EL (cell line): ENCODE data around the gene WBP2.
A peak's percentile ranks its signal among the peaks of the same experiment; 100 is the strongest.

ENCODE experiments used
- DNase-seq: peaks from one replicate; pipeline ENCODE4 v3.0.0-alpha.2; 2016

Gene WBP2

DNA sequence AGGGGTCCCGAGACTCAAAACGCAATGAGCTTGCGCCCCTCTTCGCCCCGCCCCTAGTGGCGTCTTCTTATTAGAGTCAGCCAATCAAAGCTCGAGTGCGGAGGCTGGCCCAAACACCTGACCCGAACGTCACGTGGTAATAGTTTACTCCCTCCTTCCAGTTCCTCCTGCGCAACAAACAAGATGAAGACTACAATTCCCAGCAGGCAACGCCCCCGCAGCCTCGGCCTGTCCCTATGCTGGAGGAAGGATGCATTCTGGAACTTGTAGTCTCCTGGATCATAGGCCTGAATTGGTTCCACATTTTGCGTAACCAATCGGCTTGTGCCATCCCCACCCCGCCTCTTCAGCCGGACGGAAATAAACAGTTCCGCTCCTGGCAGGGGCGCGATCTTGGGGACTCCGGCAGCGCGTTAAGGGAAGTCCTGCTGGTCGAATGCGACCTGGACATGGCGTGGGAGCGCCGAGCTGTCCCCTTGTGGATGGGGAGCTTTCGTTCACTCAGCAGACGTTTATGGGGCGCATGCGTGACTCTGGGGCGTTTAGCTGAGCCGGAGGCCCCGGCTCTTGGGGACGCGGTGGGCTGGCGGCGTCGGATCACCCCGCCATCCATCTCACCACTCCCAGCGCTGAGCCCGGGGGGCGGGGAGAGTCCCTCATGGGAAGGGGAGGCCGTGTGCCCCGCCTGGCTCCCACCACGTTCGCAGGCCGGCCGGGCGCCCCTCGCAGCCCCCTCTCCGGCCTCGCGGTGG, at the start of gene WBP2:
Gene WBP2, minus strand, starts transcription at position 26 of the 752 bp plus-strand sequence. CDS start 38 bp downstream, outside the sequence.
- DNase-seq: peak; percentile 100

DNA sequence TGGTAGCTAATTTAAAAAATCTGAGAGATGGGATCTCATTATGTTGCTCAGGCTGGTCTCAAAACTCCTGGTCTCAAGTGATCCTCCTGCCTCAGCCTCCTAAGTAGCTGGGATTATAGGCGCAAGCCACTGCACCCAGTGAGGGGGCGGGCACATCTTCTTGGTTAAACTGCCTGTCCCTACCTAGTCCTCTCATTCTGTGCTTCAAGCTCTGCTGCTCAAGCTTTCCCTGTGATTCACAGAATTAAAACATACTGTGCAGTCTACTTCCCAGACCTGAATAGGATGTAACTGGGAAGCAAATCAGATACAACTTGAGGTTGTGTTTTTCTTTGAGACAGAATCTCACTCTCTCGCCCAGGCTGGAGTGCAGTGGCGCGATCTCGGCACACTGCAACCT, 47.3 kb upstream of the WBP2 start:
- no peak for DNase-seq

DNA sequence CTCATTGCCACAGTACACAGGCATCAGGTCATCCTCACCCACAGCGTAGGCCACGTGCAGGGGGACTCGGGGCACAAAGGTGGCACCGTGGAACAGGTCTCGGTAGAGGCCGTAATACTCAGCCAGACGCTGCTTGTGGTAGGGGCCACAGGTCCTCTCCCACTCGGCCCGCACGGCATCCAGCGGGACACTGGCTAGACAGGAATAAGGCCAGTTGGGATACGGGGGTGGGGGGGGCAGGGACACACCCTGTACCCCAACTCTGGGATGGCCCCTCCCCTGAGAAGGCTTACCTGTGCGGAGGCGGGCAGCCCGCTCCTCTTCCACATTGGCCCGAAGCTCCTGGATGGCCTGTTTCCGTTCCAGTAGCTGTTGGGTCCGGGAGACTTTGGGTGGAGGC, 46.6 kb upstream of the WBP2 start:
- no peak for DNase-seq

DNA sequence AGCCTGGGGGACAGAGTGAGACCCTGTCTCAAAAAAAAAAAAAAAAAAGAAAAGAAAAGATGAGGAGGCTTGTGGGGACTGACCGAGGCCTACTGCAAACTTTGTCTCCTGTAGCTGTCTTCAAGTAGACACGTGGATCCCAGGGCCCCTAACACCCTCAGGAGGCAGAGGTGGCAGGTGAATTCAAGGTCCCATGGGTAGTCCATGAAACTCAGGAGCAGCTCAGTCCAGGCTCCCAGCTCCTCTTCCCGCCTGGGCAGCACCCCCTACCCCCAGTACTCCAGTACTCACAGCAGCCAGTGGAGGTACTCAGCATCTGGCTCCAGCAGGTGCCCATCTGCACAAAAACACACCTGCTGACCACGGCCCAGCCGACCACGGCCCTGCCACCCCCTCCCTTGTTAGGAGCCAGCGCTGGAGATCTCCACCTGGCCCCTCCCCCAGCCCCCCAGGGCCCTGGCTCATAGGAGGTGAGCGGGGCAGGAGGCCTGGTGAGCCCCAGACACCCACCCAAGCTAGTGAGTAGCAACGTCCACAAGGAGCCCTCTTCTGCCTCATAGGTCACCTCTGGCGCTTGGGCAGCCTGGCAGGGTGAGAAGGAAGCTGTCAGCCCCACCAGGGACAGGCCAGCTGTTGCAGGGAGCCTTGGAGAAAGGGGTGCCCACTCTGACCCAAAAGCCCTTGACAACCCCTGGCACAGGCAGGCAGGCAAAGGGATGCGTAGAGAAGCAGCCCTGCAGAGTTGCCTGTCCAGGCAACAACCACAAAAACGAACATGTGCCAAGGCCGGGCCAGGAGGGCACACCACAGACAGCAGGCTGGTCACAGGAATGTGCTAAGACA, 45.8 kb upstream of the WBP2 start:
- no peak for DNase-seq

DNA sequence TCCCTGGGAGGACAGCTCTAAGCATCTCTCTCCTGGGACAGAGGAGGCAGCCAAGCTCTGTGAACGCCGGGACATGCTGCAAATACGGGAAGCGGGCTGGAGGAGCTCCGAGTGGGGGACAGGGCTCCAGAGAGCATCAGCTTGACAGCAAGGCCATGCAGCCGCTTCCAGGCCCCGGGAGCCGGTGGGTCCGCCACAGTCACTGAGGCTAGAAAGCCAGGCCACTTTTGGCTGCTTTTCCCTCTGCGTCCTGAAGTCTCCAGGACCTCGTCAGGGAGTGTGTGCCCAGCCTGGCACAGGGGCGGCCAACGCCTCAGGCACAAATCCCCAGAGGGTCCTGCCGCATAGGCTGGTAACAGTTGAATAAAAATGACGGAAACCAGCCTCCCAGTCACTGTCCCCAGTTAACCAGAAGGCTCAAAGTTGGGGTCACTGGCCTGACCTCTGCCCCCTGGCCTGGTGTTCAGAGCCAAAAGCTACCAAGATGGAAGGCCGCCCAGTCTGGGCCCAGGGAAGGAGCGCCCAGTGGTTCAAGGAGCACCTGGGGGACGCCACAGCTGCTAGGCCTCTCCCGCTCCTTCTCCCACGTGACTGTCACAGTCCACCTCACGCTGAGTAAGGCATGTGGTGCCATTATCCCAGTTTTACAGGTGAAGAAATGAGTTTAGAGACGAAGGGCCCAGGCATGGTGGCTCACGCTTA, 44.8 kb upstream of the WBP2 start:
- no peak for DNase-seq

DNA sequence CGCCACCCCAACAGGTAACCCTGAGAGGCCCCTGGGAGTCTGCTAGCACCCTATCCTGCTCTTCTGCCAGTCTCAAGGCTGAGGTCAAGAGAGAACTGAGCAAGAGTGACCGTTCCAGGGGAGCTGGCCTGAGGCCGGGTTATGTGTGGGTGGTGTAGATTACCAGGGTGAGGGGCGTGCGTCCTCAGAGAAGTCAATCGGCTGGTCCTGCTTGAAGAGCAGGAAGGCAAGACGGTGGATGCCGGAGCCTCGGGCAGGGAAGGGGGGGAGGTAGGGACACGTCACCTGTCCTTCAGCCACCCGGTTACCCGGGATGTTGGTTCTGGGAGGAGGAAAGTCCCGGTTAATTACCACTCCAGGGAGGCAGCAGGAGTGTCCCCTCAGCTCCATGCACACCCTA, 44.2 kb upstream of the WBP2 start:
- DNase-seq: no peak

DNA sequence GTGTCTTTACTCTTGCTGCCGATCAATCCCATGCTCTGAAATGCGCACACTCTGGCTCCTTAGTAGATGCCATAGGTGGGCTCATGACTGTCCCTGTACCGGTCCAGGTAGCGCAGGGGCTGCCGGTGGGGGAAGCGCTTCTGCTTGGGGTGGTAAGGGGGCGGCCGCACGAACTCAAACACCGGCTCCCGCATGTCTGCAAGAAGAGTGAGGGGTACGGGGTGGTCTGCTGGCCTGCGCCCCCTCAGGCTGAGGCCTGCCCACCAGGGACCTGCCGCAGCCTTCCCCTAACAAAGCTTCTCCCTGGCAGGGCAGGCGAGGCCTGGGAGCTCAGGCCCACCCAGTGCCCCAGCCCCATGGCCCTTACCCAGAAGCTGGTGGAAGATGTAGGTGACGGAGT, 43.7 kb upstream of the WBP2 start:
- no peak for DNase-seq

DNA sequence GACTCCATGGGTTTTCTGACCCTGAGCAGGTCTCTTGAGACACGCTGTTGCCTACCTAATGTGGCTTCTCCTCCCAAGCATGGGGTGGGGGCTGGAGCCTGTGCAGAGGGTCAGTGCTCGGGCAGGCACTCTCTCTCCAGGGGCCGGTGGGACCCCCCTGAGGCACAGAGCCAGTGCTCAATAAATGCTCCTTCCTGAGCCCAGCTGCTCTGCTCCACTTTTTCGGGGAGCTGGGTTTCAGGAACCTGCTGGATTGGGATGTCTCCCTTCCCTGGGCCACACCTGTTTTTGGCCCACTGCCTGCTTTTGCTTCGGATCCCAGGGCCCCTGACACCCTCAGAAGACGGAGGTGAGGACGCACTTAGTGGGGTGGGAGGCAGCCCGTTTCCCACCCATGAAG, 42.9 kb upstream of the WBP2 start:
- no peak for DNase-seq

DNA sequence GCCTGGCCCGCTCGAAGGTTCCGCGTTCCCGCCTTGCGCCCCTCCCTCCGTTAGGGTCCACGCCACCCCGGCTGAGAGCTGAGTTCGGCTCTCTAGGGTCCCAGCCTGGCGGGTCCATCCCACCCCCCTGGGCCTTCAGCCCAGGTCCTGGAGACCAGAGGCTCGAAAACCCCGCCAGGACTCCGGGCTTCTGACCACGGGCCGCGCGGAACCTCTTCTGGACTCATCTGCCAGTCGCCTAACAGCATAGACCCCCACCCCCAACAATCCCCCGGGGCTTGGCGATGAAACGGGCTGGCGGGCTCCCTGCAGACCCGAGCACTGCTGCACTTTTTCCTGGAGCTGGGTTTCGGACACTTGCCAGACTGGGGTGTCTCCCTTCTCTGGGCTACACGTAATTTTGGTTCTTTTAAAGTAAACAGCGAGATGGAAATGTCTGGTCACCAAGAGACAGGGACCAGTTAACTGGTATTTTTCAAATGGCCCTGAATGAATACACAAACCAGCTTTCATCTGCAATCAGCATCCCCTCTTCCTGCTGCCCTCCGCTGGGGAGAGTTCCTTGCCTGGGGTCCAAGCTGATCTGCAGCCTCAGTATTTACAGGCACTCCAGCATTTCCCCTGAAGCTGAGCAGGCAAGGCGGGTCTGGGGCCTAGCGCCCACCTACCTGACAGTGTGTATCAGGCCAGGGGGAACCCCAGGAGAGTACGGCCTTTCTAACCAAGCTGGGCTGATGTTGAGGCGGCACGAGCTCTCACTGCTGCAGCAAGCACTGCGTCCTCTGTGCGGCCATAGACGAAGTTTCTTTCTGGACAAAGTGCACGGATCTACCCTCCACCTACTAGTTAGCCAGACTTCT, 42.3 kb upstream of the WBP2 start:
- DNase-seq: no peak

DNA sequence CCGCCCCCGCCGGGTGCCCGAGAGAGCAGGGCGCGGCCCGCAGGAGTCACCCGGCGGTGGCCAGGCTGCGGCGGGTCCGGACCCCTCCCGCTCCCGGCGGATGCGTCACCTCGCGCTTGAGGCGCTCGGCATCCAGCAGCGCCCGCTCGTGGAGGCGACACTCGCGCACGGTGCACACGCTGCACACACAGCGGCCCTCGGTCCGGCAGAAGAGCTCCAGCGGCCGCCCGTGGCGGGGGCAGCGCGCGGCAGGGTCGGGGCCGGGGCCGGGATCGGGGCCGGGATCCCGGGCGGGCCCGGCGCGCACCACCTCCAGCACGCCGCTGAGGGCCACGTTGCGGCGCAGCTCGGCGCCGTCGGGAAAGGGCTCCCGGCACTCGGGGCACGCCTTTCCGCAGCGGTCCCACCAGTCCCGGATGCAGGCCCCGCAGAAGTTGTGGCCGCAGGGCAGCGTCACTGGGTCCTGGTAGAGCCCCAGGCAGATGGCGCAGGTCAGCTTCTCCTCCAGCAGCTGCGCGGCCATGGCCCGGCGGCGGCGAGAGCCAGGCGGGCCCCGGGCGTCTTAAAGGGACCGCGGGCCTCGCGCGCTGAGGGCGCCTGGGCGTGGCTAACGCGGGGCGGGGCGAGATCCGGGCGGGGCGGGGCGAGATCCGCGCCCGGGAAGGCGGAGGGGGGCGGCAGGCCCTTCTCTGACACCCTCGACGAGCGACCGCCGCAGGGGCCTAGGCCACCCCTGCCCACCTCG, 41.5 kb upstream of the WBP2 start, which contains the start of gene TRIM65:
Gene TRIM65, minus strand, starts transcription at position 537 of the 745 bp plus-strand sequence. Its CDS starts 14 bp downstream, at position 523.
- DNase-seq: peak; percentile 82

DNA sequence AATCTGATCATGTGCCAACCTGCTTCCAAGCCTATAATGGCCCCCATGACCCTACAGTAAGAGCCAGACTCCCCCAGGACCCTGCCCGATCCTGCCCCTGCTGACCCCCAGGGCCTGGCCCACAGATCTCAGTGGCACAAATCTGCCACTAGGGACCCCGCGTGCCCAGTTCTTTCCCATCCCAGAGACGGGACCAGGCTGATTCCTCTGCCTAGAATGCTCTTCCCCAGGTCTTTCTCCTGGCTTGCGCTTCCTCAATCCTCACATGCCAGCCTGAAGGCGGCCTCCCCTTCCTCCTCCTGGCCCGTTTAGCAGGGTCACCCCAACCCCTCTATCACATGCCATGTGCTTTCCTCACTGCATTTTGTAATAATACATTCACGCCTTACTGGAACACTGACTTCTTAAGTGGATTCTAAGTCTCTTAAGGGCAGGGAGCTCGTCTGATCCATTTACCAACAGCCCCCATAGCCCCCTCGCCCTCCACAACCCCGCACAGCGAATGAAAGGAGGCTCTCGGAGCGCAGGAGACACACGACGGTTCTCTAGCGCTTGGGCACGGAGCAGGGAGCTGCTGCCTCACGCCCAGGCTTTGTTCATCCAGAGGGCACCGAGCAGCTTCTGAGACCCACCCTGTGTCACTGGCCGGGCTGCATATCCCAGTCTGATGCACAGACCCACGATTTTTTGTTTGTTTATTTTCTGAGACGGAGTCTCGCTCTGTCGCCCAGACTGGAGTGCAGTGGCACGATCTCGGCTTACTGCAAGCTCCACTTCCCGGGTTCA, 40.4 kb upstream of the WBP2 start:
- DNase-seq: peak; percentile 30

DNA sequence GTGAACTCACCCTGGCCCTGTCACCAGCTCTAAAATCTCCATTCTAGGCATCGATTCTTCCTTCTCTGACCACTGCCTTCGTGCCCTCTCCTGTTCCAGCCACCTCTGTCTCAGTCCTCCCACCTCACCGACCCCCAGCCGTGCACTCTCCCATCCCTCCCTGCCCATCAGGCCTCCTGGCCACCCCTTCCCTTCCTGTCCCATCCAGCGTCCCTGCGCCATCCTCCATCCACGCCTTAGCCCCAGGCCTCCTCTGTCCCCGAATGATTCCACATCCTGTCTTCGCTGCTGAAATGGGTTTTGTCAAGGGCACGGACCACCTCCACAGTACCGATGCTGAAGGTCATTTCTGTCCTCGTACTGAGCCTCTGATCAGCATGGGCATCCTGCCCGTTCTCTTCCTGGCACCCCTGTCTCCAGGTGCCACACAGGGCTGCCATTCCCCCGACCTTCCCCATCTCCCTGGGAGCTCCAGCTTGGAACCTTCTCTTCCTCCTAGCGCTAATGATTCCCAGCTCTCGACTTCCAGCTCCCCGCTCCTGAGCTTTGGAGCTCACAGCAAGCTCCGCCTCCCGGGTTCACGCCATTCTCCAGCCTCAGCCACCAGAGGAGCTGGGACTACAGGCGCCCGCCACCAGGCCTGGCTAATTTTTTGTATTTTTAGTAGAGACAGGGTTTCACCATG, 39.1 kb upstream of the WBP2 start:
- no peak for DNase-seq

DNA sequence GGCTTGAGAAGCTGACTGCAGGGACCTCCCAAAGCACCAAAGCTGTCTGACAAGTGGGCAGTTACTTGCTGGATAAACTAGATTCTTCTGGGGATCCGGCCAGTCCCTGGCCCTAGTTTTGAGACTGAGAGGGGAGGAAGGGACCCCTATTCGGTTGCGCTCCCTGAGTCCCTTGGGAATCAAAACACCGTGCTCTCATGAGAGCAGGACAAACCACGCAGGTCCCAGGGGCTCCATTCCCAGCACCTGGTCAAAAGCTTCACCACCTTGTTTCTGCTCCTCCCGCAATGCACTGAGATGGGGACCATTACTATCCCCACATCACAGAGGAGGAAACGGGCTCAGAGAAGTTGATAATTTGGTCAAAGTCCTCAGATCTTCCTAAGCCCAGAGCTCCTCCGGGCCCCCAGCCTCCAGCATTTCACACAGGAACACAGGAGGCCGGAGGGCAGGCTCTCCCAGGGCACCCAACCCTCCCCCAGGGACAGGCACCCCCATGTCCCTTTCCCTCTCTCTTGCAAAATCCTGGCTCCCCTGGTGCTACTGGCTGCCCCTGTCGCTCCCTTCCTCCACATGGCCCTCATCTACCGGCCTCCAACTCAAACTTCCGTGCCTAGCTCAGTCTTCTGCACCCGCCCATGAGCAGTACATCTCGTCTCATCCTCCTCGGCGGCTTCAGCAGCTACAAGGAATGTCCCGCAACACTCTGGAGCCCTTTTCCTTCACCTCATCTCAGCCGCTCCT, 38.3 kb upstream of the WBP2 start:
- no peak for DNase-seq

DNA sequence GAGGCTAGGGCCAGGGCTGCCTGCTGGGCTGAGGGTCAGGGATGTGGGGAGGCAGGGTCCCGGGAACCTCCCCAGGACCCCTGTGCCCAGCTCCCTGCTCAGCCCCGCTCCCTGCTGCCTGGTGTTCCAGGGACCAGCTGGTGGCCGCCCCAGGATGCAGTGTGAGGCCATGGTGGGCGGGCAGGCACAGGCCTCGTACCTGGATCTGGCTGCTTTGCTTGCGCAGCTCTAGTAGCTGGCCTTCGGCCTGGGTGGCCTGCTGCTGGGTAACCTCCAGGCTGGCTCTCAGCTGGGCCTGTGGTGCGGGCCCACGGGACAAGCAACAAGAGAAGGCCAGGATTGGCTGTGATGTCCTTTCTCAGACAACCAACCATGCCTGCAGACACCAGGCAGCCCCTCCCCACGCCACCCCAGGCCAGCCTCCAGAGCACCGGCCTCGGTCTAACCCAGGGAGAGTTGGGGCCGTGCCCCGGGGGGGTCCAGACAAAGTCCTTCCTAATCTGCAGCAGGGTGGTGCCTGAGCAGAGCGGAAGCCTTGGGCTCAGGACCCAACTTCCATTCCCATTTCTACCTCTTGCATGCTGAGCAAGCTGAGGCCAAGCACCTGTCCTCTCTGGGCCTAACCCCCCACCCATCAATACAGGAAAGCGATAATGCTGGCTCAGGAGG, 37.6 kb upstream of the WBP2 start:
- DNase-seq: no peak

DNA sequence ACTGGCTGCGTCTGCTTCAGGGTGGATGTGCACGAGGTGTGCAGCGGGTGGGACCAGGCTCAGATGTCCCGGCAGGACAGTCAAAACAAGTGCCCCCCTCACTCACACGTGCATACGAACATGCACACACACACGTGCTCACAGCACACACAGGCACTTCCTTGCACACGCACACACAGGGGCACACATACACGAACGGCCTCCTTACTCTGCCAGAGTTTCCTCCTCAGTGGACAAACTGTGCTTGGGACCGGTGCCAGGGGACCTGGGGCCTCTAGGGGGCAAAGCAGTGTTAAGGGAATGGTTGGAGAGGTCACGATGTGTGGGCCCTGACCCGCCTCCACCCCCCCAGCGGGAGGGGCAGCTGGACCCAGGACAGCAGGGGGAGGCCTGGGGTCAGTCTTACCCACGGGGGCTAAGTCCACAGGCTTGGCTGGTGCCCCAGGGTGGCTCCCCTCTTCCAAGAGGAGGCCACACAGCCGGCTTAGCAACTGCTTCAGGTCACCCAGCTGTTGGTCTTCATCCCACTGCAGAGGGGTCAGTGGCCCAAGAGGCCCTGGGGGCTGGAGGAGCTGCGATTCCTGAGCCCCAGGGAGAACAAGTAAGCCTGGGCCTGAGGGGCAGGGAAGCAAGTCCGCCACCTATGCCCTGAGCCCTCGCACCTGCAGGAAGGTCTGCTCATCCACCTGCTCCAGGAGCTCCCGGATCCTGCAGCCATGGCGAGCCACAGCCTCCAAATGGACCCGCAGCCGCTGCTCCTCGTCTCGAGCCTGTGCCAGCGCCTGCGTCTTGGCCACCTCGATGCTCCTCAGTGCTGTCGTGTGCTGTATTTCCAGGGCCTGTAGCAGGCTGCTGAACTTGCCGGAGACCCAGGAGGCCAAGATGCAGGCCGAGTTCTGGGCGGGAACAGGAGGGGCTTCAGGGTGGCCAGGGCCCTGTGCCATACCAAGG, 36.7 kb upstream of the WBP2 start:
- DNase-seq: no peak

DNA sequence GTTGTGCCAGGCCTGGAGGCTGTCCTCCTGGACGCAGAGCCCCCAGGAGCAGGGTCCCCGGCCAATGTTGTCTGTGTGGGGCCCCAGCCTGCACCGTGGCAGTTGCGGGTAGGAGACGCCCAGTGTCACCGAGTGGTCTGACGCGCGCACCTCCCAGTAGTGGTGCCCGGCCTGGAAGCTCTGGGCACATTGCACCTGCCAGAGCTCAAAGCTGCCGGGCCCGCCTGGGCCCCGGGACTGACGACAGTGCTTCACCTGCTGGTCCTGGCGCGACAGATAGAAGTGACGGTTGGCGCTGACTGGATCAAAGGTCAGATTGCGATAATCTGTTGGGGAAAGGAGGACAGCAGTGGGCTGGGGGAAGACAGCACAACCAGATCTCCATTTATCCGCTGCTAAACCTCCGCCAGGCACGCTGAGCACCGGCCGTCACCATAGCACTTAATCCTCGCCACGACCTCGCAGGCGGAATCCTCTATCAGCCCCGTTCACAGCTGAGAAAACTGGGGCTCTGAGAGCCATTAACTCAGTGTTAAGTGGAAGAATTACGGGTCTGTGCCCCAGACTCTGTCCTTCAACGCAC, 36.0 kb upstream of the WBP2 start:
- DNase-seq: no peak

DNA sequence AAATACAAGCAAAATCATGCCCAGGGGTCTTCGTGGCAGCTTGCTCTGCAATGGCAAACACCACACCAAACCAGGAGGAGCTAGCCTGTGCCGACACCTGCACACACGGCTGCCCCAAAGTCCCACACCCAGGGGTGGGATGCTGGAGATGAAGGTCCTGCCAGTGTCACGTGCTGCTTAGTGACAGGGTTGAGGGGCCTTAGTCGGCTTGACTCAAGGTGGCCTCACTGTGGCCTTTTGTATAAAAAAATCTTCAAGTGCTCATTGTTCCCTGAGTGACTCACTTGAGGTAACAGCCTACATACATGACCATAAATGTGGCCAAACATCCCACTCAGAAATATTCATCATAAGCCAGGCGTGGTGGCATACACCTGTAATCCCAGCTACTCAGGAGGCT, 34.3 kb upstream of the WBP2 start:
- DNase-seq: no peak
